Colonic mucosa (tissue), 4 donors: ENCODE results near the gene TMSB10. TPM values are rescaled to one million over a fixed set of nuclear protein-coding genes. Genes with fewer than 3 reads are reported as not detected.

Experiments used
- DNase-seq: peaks from one replicate; pipeline ENCODE4 v3.0.0-alpha.2; 2020
- H3K27ac ChIP-seq: fragments of 200-600 bp; one replicate; pipeline ENCODE4 v1.8.0; 2021
- H3K27me3 ChIP-seq: fragments of 200-600 bp; one replicate; pipeline ENCODE4 v1.8.0; 2021
- H3K36me3 ChIP-seq: fragments of 200-600 bp; one replicate; pipeline ENCODE4 v1.8.0; 2021
- H3K4me1 ChIP-seq: fragments of 200-600 bp; one replicate; pipeline ENCODE4 v1.8.0; 2021; ENCODE audit warnings: mild to moderate bottlenecking
- H3K4me3 ChIP-seq: fragments of 200-600 bp; one replicate; pipeline ENCODE4 v1.8.0; 2021
- H3K9ac ChIP-seq, 2 donors: one replicate each; pipeline ENCODE4 v1.7.0; 2013; ENCODE audit warnings: control low read depth in 2 of 2, low read depth in 2 of 2, low read length in 2 of 2
- H3K9me3 ChIP-seq: fragments of 200-600 bp; one replicate; pipeline ENCODE4 v1.8.0; 2021
- intact Hi-C: fragments of 100-400 bp; cut with DNase I; formaldehyde crosslinking; loops from one replicate; pipeline ENCODE4 v1.14.1; 2022
- total RNA-seq, 2 donors: library from RNA; stranded (reverse); fragmentation: NEBNext Ultra II Directional in 1 of 2; extraction: Animal tissue kit (Norgen Biotek cat#: 25700) in 1 of 2; gene quantifications; one replicate each; pipeline ENCODE4 v1.2.1, GENCODE V29; 2021
- TF ChIP-seq, protein P1 (sequence below): fragments of 200-600 bp; IDR thresholded peaks from one replicate; pipeline ENCODE4 v1.8.0; 2022; ENCODE audit warnings: antibody characterized with exemption, mild to moderate bottlenecking
- donor health status: healthy.
- donor health status: DM: no; HTN: no; CAD: no.
- donor health status: DM: no; HTN: no; CAD: no.

The TMSB10 gene
- total RNA-seq, 2 donors from 2014 or later, result 2,226 to 3,150 TPM

DNA sequence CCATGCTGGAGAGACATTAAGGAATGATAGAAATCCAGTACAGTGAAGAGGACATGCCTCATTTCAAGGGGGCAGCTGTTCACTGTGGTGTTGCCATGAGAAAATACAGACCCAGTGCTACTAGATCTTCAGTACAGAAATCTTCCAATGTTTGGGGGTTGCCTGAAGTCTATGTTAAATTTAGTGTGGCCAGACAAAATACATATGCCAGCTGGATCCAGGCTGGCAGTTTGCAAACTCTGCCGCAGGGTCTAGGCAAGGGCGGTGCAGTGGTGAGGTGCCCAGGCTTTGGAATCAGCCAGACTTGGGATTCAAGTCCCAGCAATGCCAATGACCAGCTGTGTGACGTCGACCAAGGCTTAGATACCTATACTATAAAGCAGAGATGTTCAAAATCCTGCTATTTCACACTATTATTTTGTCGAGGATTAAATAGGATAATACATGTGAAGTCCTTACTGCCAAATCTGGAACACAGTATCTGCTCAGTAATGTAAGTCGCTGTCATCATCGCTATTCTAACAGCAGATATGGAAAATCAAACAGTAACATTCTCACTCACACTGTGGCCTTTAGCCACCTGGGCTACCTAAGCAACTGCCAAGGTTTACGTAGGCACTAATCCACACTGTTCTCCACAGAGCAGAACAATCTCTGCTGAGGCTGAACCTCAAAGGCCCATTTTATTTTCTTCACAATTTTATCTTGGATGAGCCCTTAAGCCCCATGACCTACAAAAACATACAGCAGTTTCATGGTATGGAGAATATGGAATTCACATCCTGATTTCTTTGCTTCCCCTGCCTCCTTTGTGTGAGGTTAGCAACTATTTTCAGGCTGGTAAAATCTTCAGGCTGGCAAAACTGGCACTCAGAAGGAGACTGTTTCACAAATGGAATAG, 5.9 kb upstream of the TMSB10 start:
- Histone ChIP-seq H3K4me3 (no peak overlapping the region), H3K36me3 (no peaks in the 10 kb centered on the region), H3K4me1 (no peaks in the 10 kb centered on the region), H3K27me3 (no peaks in the 10 kb centered on the region), H3K27ac (no peak overlapping the region), H3K9me3 (no peaks in the 10 kb centered on the region), H3K9ac (no peak overlapping the region)
- TF ChIP-seq, protein P1, sequence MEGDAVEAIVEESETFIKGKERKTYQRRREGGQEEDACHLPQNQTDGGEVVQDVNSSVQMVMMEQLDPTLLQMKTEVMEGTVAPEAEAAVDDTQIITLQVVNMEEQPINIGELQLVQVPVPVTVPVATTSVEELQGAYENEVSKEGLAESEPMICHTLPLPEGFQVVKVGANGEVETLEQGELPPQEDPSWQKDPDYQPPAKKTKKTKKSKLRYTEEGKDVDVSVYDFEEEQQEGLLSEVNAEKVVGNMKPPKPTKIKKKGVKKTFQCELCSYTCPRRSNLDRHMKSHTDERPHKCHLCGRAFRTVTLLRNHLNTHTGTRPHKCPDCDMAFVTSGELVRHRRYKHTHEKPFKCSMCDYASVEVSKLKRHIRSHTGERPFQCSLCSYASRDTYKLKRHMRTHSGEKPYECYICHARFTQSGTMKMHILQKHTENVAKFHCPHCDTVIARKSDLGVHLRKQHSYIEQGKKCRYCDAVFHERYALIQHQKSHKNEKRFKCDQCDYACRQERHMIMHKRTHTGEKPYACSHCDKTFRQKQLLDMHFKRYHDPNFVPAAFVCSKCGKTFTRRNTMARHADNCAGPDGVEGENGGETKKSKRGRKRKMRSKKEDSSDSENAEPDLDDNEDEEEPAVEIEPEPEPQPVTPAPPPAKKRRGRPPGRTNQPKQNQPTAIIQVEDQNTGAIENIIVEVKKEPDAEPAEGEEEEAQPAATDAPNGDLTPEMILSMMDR, result no peak
- intact Hi-C loops, result no loop called here
- DNase-seq, result no peak

DNA sequence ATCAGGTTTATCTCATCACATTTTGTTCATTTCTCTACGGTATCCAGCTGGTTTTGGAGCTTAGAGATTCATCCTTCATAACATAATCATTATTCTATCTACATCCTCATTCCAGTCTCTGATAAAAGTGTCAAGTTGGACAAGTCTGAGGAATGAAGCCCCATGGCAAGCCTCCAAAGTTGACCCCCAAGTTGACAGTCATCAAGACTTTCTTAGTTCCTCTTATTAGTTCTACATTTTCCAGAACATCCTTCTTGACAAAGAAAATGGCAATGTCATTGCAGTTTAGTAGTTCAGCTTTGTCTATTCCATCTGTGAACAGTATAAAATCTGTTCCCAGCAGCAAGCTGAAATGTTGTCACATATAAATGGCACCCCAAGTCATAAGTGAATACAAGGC, 4.5 kb upstream of the TMSB10 start:
- TF ChIP-seq, protein P1, result no peak

DNA sequence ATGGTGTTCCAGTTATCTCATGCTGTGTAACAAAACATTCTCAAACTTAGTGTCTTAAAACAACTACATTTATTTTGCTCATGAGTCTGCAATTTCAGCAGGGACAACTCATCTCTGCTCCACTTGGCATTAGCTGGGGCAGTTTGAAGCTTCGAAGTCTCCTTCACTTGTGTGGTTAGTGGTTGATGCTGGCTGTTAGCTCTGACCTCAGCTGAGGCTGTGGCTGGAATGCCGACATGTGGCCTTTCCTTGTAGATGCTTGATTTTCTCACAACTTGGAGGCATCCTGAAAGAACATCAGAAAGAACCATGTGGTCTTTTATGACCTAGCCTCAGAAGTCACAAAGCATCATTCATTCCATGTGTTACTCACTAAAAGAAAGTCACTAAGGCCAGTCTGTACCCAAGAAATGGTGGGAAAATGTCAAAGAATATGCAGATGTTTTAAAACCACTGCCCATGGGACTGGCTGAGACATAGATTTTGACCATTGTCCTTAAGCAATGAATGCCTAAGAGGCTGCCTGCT, 3.8 kb upstream of the TMSB10 start:
- H3K27ac ChIP-seq, result no peak overlapping the region
- intact Hi-C loops, result no loop called here
- TF ChIP-seq, protein P1, result no peak
- H3K9ac ChIP-seq, result no peak overlapping the region
- H3K9me3 ChIP-seq, result no peaks in the 10 kb centered on the region
- H3K4me1 ChIP-seq, result no peaks in the 10 kb centered on the region
- H3K36me3 ChIP-seq, result no peaks in the 10 kb centered on the region
- no peaks in the 10 kb centered on the region for H3K27me3 ChIP-seq
- no peak overlapping the region for H3K4me3 ChIP-seq
- DNase-seq, result peak; percentile 11

More for the DNA sequence above, 4.5 kb upstream of the TMSB10 start:
- Histone ChIP-seq H3K36me3 (no peaks in the 10 kb centered on the region), H3K4me3 (no peak overlapping the region), H3K9ac (no peak overlapping the region), H3K27ac (no peak overlapping the region), H3K4me1 (no peaks in the 10 kb centered on the region), H3K27me3 (no peaks in the 10 kb centered on the region), H3K9me3 (no peaks in the 10 kb centered on the region)
- peak; percentile 15 for DNase-seq
- intact Hi-C loops, result no loop called here

DNA sequence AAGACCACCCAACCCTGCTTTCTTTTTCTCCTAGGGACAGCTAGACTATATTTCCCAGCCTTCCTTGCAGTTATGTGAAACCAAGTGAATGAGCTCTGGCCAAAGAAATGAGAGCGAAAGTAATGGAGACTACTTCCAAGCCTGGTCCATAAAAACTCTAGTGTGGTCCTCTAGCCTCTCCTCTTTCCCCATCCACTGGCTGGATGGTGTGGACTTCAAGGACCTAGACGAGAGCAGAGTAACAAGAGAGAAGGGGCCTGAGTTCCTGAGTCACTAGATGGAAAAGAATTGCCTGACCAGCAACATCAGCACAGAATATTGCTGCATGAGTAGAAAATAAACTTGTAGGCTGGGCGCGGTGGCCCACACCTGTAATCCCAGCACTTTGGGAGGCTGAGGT, 2.9 kb upstream of the TMSB10 start:
- Histone ChIP-seq H3K9me3 (no peaks in the 10 kb centered on the region), H3K4me1 (no peaks in the 10 kb centered on the region), H3K4me3 (no peak overlapping the region), H3K9ac (no peak overlapping the region), H3K27ac (no peak overlapping the region), H3K27me3 (no peaks in the 10 kb centered on the region), H3K36me3 (no peaks in the 10 kb centered on the region)
- peak; percentile 12 for DNase-seq
- intact Hi-C loops, result no loop called here
- TF ChIP-seq, protein P1, result no peak

DNA sequence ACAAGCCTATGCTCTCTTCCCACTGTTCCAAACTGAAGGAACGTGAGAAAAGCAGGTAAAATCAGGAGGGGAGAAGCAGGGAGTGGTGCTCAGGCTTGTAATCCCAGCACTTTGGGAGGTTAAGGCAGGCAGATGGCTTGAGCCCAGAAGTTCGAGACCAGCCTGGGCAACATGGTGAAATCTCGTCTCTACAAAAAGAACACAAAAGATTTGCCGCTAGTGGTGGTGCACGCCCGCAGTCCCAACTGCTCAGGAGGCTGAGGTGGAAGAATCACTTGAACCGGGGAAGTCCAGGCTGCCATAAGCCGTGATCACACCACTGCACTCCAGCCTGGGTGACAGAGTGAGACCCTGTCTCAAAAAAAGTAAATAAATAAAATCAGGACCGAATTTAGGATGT, 1.3 kb upstream of the TMSB10 start:
- Histone ChIP-seq H3K36me3 (no peaks in the 10 kb centered on the region), H3K4me3 (no peak overlapping the region), H3K9me3 (no peaks in the 10 kb centered on the region), H3K27ac (peak overlapping the region; percentile 99), H3K9ac (peak overlapping the region in 1 of 2 donors; percentile 94), H3K27me3 (no peaks in the 10 kb centered on the region), H3K4me1 (no peaks in the 10 kb centered on the region)
- DNase-seq, result no peak
- intact Hi-C loops, result no loop called here
- TF ChIP-seq, protein P1, result no peak
